ENCODE measurements around the gene VWA7. TPM values are rescaled to one million over a fixed set of nuclear protein-coding genes. Genes with fewer than 3 reads are reported as not detected.
"Not testable (repeated sequence)": the region's sequence is repeated elsewhere in the genome, so short reads cannot be mapped to it uniquely, and the experiment has no call there.

VWA7 gene
- polyA plus RNA-seq (ENCODE audit: insufficient read length in 12 of 12): 1 to 10 TPM in 10 of 12 donors, not detected in 2; 1.1 to 4.1 (median 2.1) TPM
- long read RNA-seq, donor 1, partial matches to known transcripts: 5 of 5 reads
- long read RNA-seq, donor 1, other reads (novel, unspliced or antisense): 0 of 5 reads
- long read RNA-seq, donor 2: 0 reads
- long read RNA-seq, donor 3: 0 reads
- long read RNA-seq, donor 4: 0 reads
- long read RNA-seq, donor 5: 0 reads
- long read RNA-seq, donor 6: 0 reads
- long read RNA-seq, donor 7: 0 reads
- long read RNA-seq, donor 8: 0 reads
- long read RNA-seq, donor 9: 0 reads
- long read RNA-seq, donor 10: 0 reads
- long read RNA-seq, donor 11: 0 reads

GRCh38 chr6:31776989-31777666 lies at the start of gene VWA7:
TSS of gene VWA7 (minus strand) at chr6:31777328. CDS start at chr6:31776779, 549 bp downstream.
- DNase-seq: no peak

GRCh38 chr6:31826793-31827285 lies 49.7 kb upstream of the VWA7 start:
- DNase-seq: peak; percentile 93

GRCh38 chr6:31825553-31825952 lies 48.4 kb upstream of the VWA7 start:
- DNase-seq: no peak

GRCh38 chr6:31823592-31824196 lies 46.6 kb upstream of the VWA7 start:
- not testable (repeated sequence) for DNase-seq

- peak; percentile 73 for DNase-seq
These were observed 45.1 kb upstream of the VWA7 start for GRCh38 chr6:31822036-31822821.

GRCh38 chr6:31821301-31822035 lies 44.3 kb upstream of the VWA7 start:
- DNase-seq: peak; percentile 68

GRCh38 chr6:31820399-31820798 lies 43.3 kb upstream of the VWA7 start:
- not testable (repeated sequence) for DNase-seq

- DNase-seq: no peak
These were observed 42.8 kb upstream of the VWA7 start for GRCh38 chr6:31819871-31820299.

- not testable (repeated sequence) for DNase-seq
These were observed 40.9 kb upstream of the VWA7 start for GRCh38 chr6:31817929-31818511.

- not testable (repeated sequence) for DNase-seq
These were observed 40.2 kb upstream of the VWA7 start for GRCh38 chr6:31817133-31817928.

GRCh38 chr6:31815025-31815838 lies 38.1 kb upstream of the VWA7 start, which contains the start of the genes HSPA1A and HSPA1L:
TSS of gene HSPA1A (plus strand) at chr6:31815543. CDS start at chr6:31815757, 214 bp downstream.
TSS of gene HSPA1L (minus strand) at chr6:31815283. CDS start at chr6:31811972, 3,311 bp downstream.
- peak; percentile 98 for DNase-seq

- DNase-seq: peak; percentile 98
These were observed 37.5 kb upstream of the VWA7 start for GRCh38 chr6:31814677-31815024.

GRCh38 chr6:31813465-31813849 lies 36.3 kb upstream of the VWA7 start:
- DNase-seq: no peak

- no peak for DNase-seq
These were observed 34.5 kb upstream of the VWA7 start for GRCh38 chr6:31811645-31812044.

- DNase-seq: not testable (repeated sequence)
These were observed 31.5 kb upstream of the VWA7 start for GRCh38 chr6:31808599-31808998.

- peak; percentile 98 for DNase-seq
These were observed 29.5 kb upstream of the VWA7 start, which contains the start of gene LSM2 for GRCh38 chr6:31806470-31807272. TSS of gene LSM2 (minus strand) at chr6:31806966. CDS start at chr6:31806757, 209 bp downstream.

- DNase-seq: no peak
These were observed 28.9 kb upstream of the VWA7 start for GRCh38 chr6:31805939-31806469.

All from muscle of arm (tissue), 14 donors.